ENCODE data around the gene SMYD3.

- TF ChIP-seq, protein P1, sequence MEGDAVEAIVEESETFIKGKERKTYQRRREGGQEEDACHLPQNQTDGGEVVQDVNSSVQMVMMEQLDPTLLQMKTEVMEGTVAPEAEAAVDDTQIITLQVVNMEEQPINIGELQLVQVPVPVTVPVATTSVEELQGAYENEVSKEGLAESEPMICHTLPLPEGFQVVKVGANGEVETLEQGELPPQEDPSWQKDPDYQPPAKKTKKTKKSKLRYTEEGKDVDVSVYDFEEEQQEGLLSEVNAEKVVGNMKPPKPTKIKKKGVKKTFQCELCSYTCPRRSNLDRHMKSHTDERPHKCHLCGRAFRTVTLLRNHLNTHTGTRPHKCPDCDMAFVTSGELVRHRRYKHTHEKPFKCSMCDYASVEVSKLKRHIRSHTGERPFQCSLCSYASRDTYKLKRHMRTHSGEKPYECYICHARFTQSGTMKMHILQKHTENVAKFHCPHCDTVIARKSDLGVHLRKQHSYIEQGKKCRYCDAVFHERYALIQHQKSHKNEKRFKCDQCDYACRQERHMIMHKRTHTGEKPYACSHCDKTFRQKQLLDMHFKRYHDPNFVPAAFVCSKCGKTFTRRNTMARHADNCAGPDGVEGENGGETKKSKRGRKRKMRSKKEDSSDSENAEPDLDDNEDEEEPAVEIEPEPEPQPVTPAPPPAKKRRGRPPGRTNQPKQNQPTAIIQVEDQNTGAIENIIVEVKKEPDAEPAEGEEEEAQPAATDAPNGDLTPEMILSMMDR (IDR thresholded peaks at IDR 0.05), result no peak
- TF ChIP-seq POLR2A (IDR thresholded peaks at IDR 0.05), result no peak
These were observed 322.6 kb downstream of the SMYD3 start for GRCh38 chr1:246184503-246184902.
